CMK (cell line): Measurements from ENCODE around the gene OR10A6.

Source experiments
- DNase-seq: peaks from one replicate; pipeline ENCODE4 v3.0.0-alpha.2; 2010; ENCODE audit warnings: low read depth

OR10A6 gene, protein sequence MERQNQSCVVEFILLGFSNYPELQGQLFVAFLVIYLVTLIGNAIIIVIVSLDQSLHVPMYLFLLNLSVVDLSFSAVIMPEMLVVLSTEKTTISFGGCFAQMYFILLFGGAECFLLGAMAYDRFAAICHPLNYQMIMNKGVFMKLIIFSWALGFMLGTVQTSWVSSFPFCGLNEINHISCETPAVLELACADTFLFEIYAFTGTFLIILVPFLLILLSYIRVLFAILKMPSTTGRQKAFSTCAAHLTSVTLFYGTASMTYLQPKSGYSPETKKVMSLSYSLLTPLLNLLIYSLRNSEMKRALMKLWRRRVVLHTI

DNA sequence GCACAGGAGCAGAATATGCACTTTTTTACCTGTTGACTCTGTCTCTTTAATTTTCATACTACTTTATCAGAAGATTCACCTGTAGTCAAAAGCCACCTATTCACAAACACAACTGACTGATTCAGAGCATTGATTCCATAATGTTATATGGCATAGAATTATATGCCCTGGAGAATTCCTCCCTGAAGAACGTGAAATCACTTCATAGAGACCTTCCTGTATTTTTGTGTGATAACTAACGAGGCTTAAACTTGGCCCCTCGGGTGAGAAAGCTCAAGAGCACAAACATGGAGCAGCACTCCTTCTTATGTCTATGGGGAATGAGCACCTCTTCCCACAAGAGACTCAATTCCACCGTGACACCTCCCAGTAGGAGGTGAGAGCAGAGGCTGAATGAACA lies at the start of gene OR10A6:
OR10A6 (minus strand) TSS at position 101 of the 400 bp plus-strand sequence. CDS start 2,606 bp downstream, outside the sequence.
- DNase-seq = no peak

DNA sequence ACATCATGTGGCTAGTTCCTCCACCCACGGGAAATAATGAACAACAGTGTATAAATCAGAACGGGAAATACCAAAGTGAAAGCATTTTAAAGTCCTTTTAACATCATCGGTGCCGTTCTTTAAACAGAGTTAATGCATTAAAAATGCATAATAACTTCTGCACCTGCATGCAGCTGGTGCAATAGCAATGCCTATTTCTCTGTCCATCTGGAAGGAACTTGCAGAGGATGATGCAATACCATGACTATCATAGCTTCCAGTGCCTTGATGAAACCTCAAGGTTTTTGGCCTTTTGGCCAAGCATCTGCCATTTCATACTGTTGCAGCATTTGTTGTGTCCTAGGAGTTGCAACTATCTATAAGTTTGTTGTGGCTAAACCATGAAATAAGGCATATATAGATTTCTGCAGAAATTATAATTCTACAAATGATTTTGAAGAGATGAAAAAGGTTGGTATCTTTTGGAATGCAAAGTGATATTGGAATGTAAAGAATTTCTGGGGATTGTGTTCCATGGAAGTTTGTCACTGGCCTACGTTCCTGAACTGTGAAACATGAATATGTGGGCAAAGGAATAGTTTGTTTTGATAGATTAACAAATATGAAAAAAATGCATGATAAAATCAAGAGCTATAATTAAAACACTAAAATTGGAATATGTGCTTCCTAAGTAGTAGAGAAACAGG lies 46.3 kb upstream of the OR10A6 start:
- DNase-seq = no peak

DNA sequence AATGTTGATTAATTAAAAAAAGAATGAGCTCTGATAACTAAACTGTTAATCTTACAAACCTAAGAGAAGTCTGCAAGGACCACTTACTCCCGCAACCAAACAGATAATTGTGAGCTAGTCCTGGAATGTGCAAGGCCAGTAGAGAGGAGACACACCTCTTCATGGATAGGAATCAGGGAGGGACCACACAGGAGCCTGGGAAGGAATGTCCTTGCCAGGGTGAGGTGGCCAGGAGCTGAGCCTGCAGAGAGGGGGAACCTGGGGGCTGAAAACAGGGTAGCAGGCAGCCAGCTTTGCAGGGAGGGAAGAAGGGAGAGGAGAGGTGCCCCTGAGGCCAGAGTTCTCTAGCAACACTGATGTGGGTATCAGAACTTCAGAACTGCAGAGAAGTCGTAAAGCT lies 43.6 kb upstream of the OR10A6 start:
- no peak for DNase-seq

DNA sequence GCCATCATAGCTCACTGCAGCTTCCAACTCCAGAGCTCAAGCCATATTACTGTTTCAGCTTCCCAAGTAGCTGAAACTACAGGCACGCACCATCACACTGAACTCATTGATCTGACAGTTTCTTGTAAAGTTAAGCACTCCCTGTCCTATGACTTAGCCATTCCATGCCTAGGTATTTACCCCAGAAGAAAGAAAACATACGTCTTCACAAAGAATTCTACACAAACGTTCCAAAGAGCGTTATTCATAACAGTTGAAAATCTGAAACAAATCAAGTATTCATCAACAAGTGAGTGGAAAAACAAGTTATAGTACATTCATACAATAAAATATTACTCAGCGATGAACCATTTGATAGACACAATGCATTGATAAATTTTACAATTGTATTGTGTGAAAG lies 41.9 kb upstream of the OR10A6 start:
- DNase-seq = no peak

DNA sequence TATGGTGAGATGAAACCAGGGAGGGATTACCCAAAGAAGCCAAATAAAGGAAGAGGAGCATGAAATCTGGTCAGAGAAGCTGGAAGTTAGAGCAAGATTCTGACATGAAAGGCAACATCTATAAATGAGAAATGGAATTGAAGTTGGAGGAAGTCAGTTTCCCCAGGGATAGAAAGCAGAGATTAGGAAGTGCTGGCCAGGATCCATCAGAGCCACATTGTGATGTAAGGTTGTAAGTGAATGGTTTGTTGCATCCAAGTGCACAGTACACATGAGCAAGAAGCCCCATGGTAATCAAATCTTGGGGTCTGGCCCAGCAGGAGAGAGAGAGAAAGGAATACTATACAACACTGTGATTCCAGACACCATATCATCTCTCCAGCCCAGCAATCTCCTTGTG lies 40.8 kb upstream of the OR10A6 start:
- no peak for DNase-seq

DNA sequence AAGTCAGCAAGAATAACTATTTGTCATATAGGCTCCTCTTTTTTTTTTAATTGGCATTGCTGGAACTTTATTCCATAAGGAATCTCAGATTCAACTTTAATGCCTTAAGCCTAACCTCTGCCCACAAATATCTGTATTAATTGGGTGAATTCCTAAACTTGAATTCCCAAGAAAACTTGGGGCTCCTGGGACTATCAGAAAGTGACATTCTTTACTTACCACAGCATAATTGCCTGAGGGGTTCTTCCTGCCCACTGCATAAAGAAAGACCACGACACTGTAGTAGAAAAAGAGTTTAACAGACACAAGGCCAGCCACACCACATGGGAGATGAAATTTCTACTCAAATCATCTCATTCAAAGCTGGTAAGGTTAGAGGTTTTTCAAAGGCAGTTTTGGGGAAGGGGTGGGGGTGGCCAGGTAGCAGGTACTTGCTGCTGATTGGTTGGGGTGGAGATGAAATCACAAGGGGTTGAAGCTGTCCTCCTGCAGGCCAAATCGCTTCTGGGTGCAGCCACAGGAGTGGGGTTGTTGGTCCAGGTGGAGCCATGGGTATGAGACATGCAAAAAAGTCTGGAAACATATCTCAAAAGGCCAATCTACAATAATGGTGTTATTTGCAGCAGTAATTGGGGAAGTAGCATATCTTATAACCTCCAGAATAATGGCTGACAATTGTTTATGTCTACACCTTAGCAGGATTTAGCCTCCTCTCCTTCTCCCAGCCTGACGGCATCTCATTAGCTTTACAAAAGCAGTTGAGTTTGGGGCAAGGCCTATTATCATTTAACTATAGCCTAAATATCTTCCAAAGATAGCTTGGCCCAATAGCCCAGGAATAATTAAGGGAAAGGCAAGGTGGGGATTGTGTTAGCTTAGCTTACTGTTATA lies 38.9 kb upstream of the OR10A6 start:
- DNase-seq = no peak

DNA sequence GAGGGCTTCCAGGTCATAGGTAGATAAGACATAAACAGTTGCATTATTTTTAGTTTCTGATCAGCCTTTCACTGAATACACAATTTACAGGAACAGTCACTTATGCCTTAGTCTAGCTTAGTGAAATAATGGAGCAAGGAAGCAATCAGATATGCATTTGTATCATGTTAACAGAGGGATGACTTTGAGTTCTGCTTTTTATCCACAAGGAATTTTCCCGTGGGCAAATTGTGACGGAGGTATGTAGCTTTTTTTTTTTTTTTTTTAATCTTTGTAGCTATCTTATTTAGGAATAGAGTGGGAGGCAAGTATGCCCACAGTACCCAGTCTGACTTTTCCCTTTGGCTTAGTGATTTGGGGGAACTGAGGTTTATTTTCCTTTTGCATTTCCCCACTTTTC lies 37.6 kb upstream of the OR10A6 start:
- DNase-seq = no peak

DNA sequence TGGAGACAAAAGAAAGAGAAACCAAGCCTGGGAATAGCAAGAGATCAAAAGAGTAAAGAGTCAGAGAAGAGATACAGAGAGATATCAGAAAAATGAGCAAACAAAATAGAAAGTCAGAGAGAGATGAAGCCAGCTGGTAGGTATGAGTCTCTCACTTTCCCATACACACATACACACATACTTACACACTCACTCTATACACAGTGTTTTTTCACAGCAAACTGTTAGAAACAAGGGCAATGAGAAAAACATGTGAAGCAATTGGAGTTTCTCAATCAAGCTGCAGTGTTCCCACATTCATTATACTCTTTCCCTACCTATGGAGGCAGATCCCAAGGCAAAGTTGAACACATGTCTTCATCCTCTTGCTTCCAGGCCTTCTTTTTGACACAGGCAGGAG lies 36.8 kb upstream of the OR10A6 start:
- DNase-seq = no peak

DNA sequence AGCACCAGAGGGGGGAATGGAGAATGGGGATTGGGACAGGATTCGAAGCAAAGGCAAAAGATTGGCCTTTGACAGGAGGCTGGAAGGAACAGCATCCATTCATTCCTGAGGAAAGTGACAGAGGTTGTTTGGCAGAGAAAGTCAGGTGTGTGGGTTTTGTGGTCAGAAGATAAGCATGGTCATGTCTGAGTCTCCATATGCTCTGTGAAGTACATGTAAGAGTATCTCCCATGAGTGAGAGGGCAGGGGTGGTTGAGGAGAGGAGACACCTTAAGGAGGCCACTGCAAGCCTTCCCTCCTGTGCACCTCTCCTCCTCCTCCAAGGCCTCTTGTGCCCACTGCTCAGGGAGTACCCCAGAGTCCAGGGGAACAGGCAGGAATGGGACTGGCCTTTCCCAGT lies 36.0 kb upstream of the OR10A6 start:
- no peak for DNase-seq

DNA sequence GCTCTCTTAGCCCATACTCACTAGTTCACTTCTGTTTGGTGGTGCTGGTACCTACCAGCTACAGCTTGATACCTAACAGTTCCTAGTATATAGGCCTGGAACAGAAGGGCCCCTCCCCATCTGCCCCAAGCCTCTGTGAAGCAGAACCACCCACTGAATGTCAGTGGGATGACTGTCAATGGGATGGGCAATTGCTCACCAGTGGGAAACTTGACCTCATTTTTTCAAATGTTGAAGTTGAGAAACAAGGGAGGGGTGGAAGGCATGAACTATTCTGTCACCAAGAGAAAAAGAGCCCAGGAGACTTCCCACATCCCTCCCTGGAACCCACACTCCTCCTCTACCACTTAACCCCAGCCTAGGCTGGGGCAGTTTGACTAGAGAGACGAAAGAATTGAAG lies 34.3 kb upstream of the OR10A6 start, which contains the start of gene NLRP10:
NLRP10 (minus strand) TSS at position 62 of the 400 bp plus-strand sequence. CDS start 1,952 bp downstream, outside the sequence.
- DNase-seq = no peak

DNA sequence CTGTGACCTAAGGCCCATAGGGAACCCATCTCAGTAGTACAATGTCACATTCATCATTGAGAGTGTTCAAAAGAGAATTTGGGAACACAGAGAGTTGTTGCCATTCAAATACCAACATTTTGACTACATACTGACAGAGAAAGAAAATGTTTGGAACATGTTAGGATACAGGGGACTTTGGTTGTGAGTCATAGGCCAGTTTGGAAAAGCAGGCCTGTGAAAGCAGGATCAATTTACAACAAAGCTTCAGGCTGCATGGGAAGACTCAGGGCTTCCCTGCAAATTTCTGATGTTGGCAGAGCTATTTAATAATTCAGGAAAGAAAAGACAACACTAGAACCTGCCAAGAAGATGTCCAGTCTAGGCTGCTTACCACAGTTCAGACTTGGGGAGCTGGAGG lies 33.8 kb upstream of the OR10A6 start:
- no peak for DNase-seq

DNA sequence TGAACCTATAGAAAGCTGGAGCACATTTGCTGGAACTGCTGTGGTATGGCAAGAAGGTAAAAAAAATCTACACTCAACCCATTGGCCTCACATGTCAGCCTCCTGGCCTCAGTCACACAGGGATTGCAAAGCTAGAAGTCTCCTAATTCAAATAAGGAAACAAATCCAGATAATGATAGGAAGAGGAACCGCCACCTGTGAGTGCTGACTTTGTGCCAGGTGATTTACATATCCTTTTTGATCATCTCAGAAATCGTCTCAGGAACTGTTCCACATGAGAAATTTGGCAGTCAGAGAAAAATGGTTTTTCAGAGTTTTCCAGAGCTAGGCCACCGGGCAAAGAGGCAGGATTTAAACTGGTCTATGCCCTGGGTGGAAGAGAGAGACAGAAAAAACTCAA lies 33.2 kb upstream of the OR10A6 start:
- no peak for DNase-seq

DNA sequence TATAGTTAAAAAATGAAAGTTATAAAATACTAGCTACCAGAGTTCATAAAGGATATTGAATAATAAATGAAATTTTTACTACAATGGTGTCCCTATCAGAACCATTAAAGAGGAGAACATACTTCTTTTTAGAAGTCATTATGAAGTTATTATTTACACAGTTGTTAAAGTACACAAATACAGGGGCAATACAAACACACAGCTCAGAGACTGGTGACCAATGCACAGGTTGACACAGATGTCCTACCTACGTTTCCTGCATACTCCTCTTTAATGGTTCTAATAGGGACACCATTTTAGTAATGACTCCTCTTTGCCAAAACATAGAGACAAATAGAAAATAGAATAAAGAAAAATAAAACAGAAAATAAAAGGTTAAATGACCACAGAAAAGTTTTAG lies 24.1 kb upstream of the OR10A6 start:
- no peak for DNase-seq

DNA sequence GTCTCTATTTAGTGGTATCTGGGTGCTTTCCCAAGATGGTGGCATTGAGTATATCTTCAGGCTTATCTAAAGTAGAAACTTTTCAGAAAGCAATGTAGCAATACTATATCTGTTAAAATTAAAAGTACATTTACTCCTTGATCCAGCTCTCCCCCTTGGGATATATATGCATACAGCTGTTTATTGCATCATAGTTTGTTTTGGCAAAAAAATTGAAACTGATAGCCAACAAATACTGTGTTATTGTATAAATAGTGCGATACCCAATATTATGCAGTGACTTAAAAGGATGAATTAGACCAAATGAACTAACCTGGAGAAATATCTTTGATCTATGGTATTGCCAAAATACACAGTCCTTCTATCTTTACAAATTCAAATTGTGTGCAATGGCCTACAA lies 18.9 kb upstream of the OR10A6 start:
- no peak for DNase-seq

DNA sequence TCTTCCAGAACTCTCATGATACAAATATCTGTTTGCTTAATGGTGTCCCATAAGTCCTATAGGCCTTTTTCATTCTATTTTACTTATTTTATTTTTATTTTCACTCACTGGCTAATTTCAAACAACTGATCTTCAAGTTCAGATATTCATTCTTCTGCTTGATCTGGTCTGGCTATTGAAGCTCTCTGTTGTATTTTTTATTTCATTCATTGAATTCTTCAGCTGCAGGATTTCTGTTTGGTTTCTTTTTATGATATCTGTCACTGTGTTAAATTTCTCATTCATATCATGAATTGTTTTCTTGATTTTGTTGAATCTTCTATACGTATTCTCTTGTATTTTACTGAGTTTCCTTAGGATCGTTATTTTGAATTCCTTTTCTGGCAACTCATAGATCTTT lies 13.1 kb upstream of the OR10A6 start:
- DNase-seq = no peak

DNA sequence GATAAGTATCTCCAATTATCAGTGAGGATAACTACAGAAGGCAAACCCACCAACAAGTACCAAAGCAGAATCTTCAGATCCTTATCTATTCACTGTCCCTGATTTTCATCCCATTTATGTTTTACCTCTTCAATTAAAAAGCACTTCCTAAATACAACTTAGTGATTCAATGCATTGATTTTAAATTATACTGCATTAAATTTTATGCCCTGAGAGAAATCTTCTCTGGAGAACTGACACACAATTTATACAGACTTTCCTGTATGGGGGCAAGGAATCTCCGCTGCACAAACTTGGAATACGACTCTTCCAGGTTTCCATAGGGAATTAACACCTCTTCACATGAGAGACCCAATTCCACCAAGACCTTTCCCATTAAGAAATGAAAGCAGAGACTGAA lies 10.5 kb upstream of the OR10A6 start, which contains the start of gene OR10A3:
OR10A3 (minus strand) TSS at position 101 of the 400 bp plus-strand sequence. CDS start 2,188 bp downstream, outside the sequence.
- no peak for DNase-seq

DNA sequence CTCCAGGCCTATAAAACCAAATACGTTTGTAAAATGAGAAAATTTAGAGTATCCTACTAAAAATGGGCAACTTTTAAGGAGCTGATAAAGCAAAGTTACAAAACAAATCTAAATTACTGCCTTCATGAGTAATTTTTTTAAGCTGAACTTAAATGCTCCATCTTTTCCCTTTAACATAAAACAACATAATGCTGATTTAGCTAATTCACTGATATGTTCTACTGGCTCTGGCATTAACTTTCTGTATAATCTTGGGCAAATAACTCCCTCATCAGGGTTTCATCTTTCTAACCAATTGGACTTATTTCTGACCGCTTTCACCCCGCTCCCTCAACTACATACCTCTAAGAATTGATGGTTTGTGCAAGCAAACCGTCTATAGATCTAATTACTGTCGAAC lies 10.1 kb upstream of the OR10A6 start:
- no peak for DNase-seq

DNA sequence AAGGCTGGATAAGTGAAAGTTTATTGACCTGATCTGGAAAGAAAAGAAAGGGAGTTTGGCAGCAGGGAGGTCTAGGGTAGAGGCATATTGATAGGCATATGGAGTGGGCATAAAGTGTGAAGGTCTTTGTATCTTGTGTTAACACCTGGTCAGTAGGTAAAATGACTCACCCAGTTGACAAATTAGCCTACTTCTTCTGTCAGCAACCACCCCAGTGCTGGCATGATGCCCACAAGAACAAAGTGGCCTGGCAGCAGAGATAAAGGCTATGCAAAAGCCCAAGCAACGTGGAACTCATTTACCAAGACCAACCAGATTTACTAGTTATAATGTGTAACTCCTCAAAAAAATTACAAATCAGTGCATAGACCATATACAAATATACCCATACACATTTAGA lies 5.5 kb upstream of the OR10A6 start:
- DNase-seq = no peak

DNA sequence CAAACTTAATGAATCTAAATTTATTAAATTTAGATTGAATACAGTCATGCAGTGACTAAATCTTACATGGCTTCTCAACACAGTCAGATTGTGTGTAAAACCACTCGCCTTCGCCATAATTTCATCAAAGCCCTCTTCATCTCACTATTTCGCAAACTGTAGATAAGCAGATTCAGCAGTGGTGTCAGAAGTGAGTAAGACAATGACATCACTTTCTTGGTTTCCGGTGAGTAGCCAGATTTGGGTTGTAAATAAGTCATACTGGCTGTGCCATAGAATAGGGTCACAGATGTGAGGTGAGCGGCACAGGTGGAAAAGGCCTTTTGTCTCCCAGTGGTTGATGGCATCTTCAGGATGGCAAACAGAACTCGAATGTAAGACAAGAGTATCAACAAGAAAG lies 3.4 kb downstream of the OR10A6 start:
- no peak for DNase-seq

DNA sequence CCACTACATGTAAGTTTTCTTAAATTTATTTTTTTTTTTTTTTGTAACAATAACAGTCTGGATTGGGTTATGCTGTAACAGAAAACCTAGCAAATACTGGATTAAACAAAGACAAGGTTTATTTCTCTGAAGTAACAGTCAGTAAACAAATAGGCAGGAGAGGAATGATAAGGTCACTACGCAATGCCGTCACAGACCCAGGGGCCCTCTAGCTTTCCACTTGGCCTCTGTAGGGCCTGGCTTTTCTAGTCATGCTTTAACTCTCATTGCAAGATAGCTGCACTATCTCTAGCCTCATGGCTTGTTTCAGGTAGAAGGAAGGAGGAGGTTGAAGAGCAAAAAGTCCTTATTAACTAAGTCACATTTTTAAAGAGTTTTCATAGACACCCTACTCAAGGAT lies 6.5 kb downstream of the OR10A6 start:
- DNase-seq = no peak

DNA sequence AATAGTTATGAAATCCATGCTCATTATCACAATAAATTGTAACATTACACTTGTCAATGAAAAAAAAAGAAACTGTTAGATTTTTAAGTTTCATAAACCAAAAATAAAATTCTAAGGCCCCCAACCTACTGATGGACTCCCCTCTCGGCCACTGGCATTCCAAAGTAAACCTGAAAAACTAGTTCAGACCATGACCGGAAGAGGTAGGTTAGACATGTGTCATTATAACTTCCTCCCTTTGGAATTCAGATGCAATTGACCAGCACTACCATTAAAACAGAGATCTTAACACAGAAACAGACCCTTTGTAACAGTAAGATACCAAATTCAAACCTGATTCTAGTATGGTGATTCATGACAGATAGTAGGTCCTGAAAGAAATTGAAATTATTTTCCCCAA lies 12.9 kb downstream of the OR10A6 start:
- DNase-seq = no peak

DNA sequence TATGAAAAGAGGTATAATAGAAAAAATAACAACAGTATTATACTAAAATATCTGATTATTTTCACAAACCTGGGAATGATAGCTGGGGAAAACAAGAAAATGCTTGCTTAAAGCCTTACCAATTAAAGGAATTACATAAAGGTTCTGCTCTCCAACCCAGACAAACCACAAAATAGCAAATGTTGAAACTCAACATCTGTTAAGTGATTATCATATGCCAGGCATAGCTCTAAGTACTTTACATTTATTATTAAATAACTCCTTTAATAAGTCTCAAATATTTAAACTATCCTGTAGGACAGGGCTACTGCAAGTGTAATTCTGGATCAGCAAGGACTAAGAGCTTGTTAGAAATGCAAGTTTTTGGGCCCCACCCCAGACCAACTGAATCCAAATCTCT lies 20.1 kb downstream of the OR10A6 start:
- no peak for DNase-seq
